ENCODE measurements around the gene CAVIN1. TPM values are rescaled to one million over a fixed set of nuclear protein-coding genes. Genes with fewer than 3 reads are reported as not detected.

The CAVIN1 gene
- total and polyA plus RNA-seq, 7 donors, result 11.8 to 519 (median 231) TPM

GRCh38 chr17:42389899-42390298, 33.2 kb downstream of the CAVIN1 start:
- WGBS, 2 donors, result 96 to 97% methylated on average over 5 of the region's 5 CpGs
- intact Hi-C loops (cut with DNase I), result no loop called here
- peak; percentile 46 for DNase-seq
- Histone ChIP-seq H3K36me3 (no peaks in the 10 kb centered on the region), H3K4me1 (peaks cover 0 to 37% (median 28%) of the 10 kb centered on the region in 4 donors), H3K27ac (peak overlapping the region in 3 of 4 donors; percentile 95 to 100 (median 100)), H3K27me3 (no peaks in the 10 kb centered on the region), H3K4me3 (no peak overlapping the region), H3K9me3 (no peaks in the 10 kb centered on the region)
- TF ChIP-seq, protein P1, sequence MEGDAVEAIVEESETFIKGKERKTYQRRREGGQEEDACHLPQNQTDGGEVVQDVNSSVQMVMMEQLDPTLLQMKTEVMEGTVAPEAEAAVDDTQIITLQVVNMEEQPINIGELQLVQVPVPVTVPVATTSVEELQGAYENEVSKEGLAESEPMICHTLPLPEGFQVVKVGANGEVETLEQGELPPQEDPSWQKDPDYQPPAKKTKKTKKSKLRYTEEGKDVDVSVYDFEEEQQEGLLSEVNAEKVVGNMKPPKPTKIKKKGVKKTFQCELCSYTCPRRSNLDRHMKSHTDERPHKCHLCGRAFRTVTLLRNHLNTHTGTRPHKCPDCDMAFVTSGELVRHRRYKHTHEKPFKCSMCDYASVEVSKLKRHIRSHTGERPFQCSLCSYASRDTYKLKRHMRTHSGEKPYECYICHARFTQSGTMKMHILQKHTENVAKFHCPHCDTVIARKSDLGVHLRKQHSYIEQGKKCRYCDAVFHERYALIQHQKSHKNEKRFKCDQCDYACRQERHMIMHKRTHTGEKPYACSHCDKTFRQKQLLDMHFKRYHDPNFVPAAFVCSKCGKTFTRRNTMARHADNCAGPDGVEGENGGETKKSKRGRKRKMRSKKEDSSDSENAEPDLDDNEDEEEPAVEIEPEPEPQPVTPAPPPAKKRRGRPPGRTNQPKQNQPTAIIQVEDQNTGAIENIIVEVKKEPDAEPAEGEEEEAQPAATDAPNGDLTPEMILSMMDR (IDR thresholded peaks at IDR 0.05), result no peak
- TF ChIP-seq EP300 (IDR thresholded peaks at IDR 0.05), result no peak
- TF ChIP-seq POLR2AphosphoS5 (IDR thresholded peaks at IDR 0.05), result no peak
- no peak for TF ChIP-seq POLR2A (IDR thresholded peaks at IDR 0.05)

- H3K27me3 ChIP-seq, result no peaks in the 10 kb centered on the region
- peaks cover 0 to 44% (median 36%) of the 10 kb centered on the region in 4 donors for H3K4me1 ChIP-seq
- H3K27ac ChIP-seq, result peak overlapping the region; percentile 87 to 100 (median 98)
- H3K4me3 ChIP-seq, result peak overlapping the region; percentile 32 to 100 (median 68)
- no peaks in the 10 kb centered on the region for H3K9me3 ChIP-seq
- 1 to 4% methylated on average over 11 of the region's 11 CpGs for WGBS, 2 donors
- intact Hi-C loops (cut with DNase I), result no loop called here
- H3K36me3 ChIP-seq, result no peaks in the 10 kb centered on the region
- no peak for DNase-seq
- no peak for TF ChIP-seq POLR2AphosphoS5 (IDR thresholded peaks at IDR 0.05)
- no peak for TF ChIP-seq POLR2A (IDR thresholded peaks at IDR 0.05)
- no peak for TF ChIP-seq EP300 (IDR thresholded peaks at IDR 0.05)
- TF ChIP-seq, protein P1 (IDR thresholded peaks at IDR 0.05), result no peak
These were observed 34.0 kb downstream of the CAVIN1 start for GRCh38 chr17:42389135-42389417.

- Histone ChIP-seq H3K27me3 (no peaks in the 10 kb centered on the region), H3K36me3 (no peaks in the 10 kb centered on the region), H3K4me1 (peaks cover 0 to 49% (median 38%) of the 10 kb centered on the region in 4 donors), H3K9me3 (no peaks in the 10 kb centered on the region), H3K4me3 (peak within 1 kb of the TSS; percentile 98 to 100 (median 98)), H3K27ac (peak within 1 kb of the TSS; percentile 98 to 100 (median 100))
- TF ChIP-seq POLR2AphosphoS5 (IDR thresholded peaks at IDR 0.05) (peak; percentile 96 to 97 (median 96)), EP300 (IDR thresholded peaks at IDR 0.05) (peak; percentile 95 to 99 (median 98)), POLR2A (IDR thresholded peaks at IDR 0.05) (peak; percentile 94 to 95)
- TF ChIP-seq, protein P1 (IDR thresholded peaks at IDR 0.05), result no peak
- peak; percentile 100 for DNase-seq
- intact Hi-C loops (cut with DNase I), result no loop called here
- 0% methylated on average over 44 of the region's 44 CpGs for WGBS, 2 donors
These were observed 34.5 kb downstream of the CAVIN1 start, which contains the start of gene STAT3 for GRCh38 chr17:42388381-42389134. STAT3 (minus strand) TSS chr17:42388442; CDS start chr17:42348516, 39,926 bp downstream.

- Histone ChIP-seq H3K27ac (peak overlapping the region; percentile 98 to 100 (median 100)), H3K4me3 (peak overlapping the region; percentile 98 to 100 (median 98)), H3K27me3 (no peaks in the 10 kb centered on the region), H3K36me3 (no peaks in the 10 kb centered on the region), H3K4me1 (peaks cover 0 to 55% (median 45%) of the 10 kb centered on the region in 4 donors), H3K9me3 (no peaks in the 10 kb centered on the region)
- intact Hi-C loops (cut with DNase I), result no loop called here
- DNase-seq, result peak; percentile 80
- TF ChIP-seq, protein P1 (IDR thresholded peaks at IDR 0.05), result no peak
- TF ChIP-seq EP300 (IDR thresholded peaks at IDR 0.05) (no peak), POLR2A (IDR thresholded peaks at IDR 0.05) (peak; percentile 19 to 25), POLR2AphosphoS5 (IDR thresholded peaks at IDR 0.05) (peak in 2 of 4 donors; percentile 2 to 10)
- 0% methylated on average over 62 of the region's 62 CpGs for whole genome bisulfite sequencing, 2 donors
These were observed 35.2 kb downstream of the CAVIN1 start for GRCh38 chr17:42387661-42388380.

All from sigmoid colon (tissue), 7 donors.